ENCODE data around the gene TEPSIN.
A peak's percentile ranks its signal among the peaks of the same experiment; 100 is the strongest.

TEPSIN gene

GRCh38 chr17:81242421-81243332, 3.8 kb upstream of the TEPSIN start:
- no peaks in the 10 kb centered on the region for H3K27me3 ChIP-seq (ENCODE audit: low read length)
- H4K20me1 ChIP-seq (ENCODE audit: low read depth, low read length) = no peaks in the 10 kb centered on the region

GRCh38 chr17:81241648-81242420, 3.0 kb upstream of the TEPSIN start:
- no peak overlapping the region for H3K9ac ChIP-seq (ENCODE audit: low read length)
- H3K36me3 ChIP-seq (ENCODE audit: low read length) = no peaks in the 10 kb centered on the region
- TF ChIP-seq, protein P1, sequence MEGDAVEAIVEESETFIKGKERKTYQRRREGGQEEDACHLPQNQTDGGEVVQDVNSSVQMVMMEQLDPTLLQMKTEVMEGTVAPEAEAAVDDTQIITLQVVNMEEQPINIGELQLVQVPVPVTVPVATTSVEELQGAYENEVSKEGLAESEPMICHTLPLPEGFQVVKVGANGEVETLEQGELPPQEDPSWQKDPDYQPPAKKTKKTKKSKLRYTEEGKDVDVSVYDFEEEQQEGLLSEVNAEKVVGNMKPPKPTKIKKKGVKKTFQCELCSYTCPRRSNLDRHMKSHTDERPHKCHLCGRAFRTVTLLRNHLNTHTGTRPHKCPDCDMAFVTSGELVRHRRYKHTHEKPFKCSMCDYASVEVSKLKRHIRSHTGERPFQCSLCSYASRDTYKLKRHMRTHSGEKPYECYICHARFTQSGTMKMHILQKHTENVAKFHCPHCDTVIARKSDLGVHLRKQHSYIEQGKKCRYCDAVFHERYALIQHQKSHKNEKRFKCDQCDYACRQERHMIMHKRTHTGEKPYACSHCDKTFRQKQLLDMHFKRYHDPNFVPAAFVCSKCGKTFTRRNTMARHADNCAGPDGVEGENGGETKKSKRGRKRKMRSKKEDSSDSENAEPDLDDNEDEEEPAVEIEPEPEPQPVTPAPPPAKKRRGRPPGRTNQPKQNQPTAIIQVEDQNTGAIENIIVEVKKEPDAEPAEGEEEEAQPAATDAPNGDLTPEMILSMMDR (IDR thresholded peaks at IDR 0.05; ENCODE audit: insufficient read depth, low read length, poor library complexity, severe bottlenecking) = peak; percentile 66
- TF ChIP-seq EZH2phosphoT487 (conservative IDR thresholded peaks at IDR 0.05; ENCODE audit: low read length) = no peak
- H2AFZ ChIP-seq (ENCODE audit: low read depth, low read length, severe bottlenecking) = no peak overlapping the region
- no peak overlapping the region for H3K27ac ChIP-seq (ENCODE audit: low read depth, low read length)
- H3K9me3 ChIP-seq (ENCODE audit: insufficient read depth, low read length) = no peaks in the 10 kb centered on the region
- H3K79me2 ChIP-seq (ENCODE audit: insufficient read depth, low read length) = peaks cover 32% of the 10 kb centered on the region
- H3K27me3 ChIP-seq (ENCODE audit: low read length) = no peaks in the 10 kb centered on the region
- H3K4me2 ChIP-seq (ENCODE audit: low read depth, low read length, poor library complexity, severe bottlenecking) = no peak overlapping the region
- H3K4me3 ChIP-seq (ENCODE audit: insufficient read depth, low read length, poor library complexity, severe bottlenecking) = no peak overlapping the region
- H3K9me2 ChIP-seq (replicated peaks; ENCODE audit: insufficient read depth, low read length) = no peaks in the 10 kb centered on the region
- 0 out of 2 replicates have a peak, but pooled peaks cover 7% of the 10 kb centered on the region for H3F3A ChIP-seq (ENCODE audit: insufficient read depth)
- H4K20me1 ChIP-seq (ENCODE audit: low read depth, low read length) = no peaks in the 10 kb centered on the region

More at GRCh38 chr17:81242421-81243332, 3.8 kb upstream of the TEPSIN start:
- Histone ChIP-seq H3K9me3 (ENCODE audit: insufficient read depth, low read length) (no peaks in the 10 kb centered on the region), H3K27ac (ENCODE audit: low read depth, low read length) (no peak overlapping the region), H2AFZ (ENCODE audit: low read depth, low read length, severe bottlenecking) (no peak overlapping the region), H3K4me2 (ENCODE audit: low read depth, low read length, poor library complexity, severe bottlenecking) (no peak overlapping the region), H3K9ac (ENCODE audit: low read length) (no peak overlapping the region), H3K79me2 (ENCODE audit: insufficient read depth, low read length) (peaks cover 27% of the 10 kb centered on the region), H3K9me2 (replicated peaks; ENCODE audit: insufficient read depth, low read length) (no peaks in the 10 kb centered on the region), H3F3A (ENCODE audit: insufficient read depth) (0 out of 2 replicates have a peak, but pooled peaks cover 7% of the 10 kb centered on the region), H3K4me3 (ENCODE audit: insufficient read depth, low read length, poor library complexity, severe bottlenecking) (no peak overlapping the region), H3K36me3 (ENCODE audit: low read length) (no peaks in the 10 kb centered on the region)
- TF ChIP-seq, protein P1 (IDR thresholded peaks at IDR 0.05; ENCODE audit: insufficient read depth, low read length, poor library complexity, severe bottlenecking) = no peak
- no peak for TF ChIP-seq EZH2phosphoT487 (conservative IDR thresholded peaks at IDR 0.05; ENCODE audit: low read length)

DNA sequence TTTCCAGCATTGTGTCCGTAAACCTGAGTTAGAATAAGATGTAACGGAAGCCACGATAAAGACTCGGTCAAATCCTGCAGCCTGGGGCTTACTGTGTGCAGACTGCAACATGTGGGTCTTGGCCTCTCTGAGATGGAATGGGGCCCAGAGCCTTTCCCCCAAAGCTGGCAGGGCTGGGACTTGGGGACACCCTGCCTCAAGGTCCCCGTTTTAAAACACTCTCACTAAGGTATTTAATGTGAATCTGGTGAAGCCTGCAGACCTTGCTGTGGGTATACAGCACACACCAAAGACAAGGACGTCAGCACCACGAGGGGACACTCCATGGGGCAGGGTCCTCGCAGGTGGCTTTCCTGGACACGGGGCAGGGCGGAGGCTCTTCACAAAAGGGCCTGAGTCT, 2.3 kb upstream of the TEPSIN start:
- Histone ChIP-seq H4K20me1 (ENCODE audit: low read depth, low read length) (no peaks in the 10 kb centered on the region), H3K9me3 (ENCODE audit: insufficient read depth, low read length) (no peaks in the 10 kb centered on the region), H3K9ac (ENCODE audit: low read length) (0 out of 2 replicates have a peak overlapping the region, but pooled peaks have one; percentile 85), H2AFZ (ENCODE audit: low read depth, low read length, severe bottlenecking) (no peak overlapping the region), H3K4me2 (ENCODE audit: low read depth, low read length, poor library complexity, severe bottlenecking) (peak overlapping the region; percentile 74), H3K4me3 (ENCODE audit: insufficient read depth, low read length, poor library complexity, severe bottlenecking) (no peak overlapping the region), H3K27ac (ENCODE audit: low read depth, low read length) (no peak overlapping the region), H3K9me2 (replicated peaks; ENCODE audit: insufficient read depth, low read length) (no peaks in the 10 kb centered on the region), H3K79me2 (ENCODE audit: insufficient read depth, low read length) (peaks cover 32% of the 10 kb centered on the region), H3F3A (ENCODE audit: insufficient read depth) (0 out of 2 replicates have a peak, but pooled peaks cover 7% of the 10 kb centered on the region), H3K36me3 (ENCODE audit: low read length) (no peaks in the 10 kb centered on the region), H3K27me3 (ENCODE audit: low read length) (no peaks in the 10 kb centered on the region)
- no peak for TF ChIP-seq EZH2phosphoT487 (conservative IDR thresholded peaks at IDR 0.05; ENCODE audit: low read length)
- TF ChIP-seq, protein P1 (IDR thresholded peaks at IDR 0.05; ENCODE audit: insufficient read depth, low read length, poor library complexity, severe bottlenecking) = no peak
